A549 treated with CORT108297 at 1 μM for 4 hours (cell line): ENCODE measurements around the gene GNAQ. TPM values are rescaled to one million over a fixed set of nuclear protein-coding genes. Genes with fewer than 3 reads are reported as not detected.

Experiments used
- total RNA-seq: library from RNA; stranded (reverse); fragments of 200-300 nt; extraction: Qiagen RNA extraction; gene quantifications from 5 replicates; pipeline ENCODE4 v1.2.3, GENCODE V29; 2022

Gene GNAQ
- total RNA-seq, result 14.0 to 17.8 TPM (median 16.7 TPM) in 5 replicates

DNA sequence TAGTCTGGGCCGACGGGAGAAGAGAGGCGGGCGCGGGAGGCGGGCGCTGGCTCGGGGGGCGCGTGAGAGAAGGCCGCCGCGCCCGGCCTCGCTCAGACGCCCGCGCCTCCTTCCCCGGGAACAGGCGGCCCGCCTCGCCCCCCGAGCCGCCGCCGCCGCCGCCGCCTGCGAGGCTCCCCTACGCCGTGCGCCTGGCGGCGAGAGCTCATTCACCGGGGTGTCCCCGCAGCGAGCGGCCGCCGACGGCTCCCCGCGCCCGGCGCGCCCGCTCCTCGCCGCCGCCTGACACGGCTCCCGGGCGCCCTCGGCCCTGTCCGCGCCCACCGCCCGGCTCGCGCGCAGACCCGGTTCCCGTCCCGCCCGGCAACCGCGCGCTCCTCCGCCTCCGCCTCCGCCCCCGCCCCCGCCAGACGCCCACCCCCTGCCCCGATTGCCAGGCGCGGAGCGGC lies at the start of gene GNAQ:
Gene GNAQ, minus strand, starts transcription at position 368 of the 449 bp plus-strand sequence. CDS start 576 bp downstream, outside the sequence.

Other genes starting within 250 kb of the GNAQ start
- gene CEP78, start 204.3 kb upstream of the GNAQ start, total RNA-seq, result 17.5 to 20.6 TPM (median 20.2 TPM) in 5 replicates